Kidney epithelial cell (primary cell): ENCODE results near the gene KRTAP12-4. TPM values are rescaled to one million over a fixed set of nuclear protein-coding genes. Genes with fewer than 3 reads are reported as not detected.
"Not testable (repeated sequence)": the region's sequence is repeated elsewhere in the genome, so short reads cannot be mapped to it uniquely, and the experiment has no call there.

Experiments
- DNase-seq: peaks from one replicate; pipeline ENCODE4 v3.0.0-alpha.2; 2010; ENCODE audit warnings: low read depth
- H3K27me3 ChIP-seq: 2 replicates; pipeline ENCODE4 v1.6.0; 2011; ENCODE audit warnings: low read length; ENCODE audit not compliant: control insufficient read depth, insufficient read depth
- H3K36me3 ChIP-seq: 2 replicates; pipeline ENCODE4 v1.5.1; 2011; ENCODE audit warnings: low read length; ENCODE audit not compliant: control insufficient read depth, insufficient read depth
- H3K4me3 ChIP-seq: 2 replicates; pipeline ENCODE4 v1.5.1; 2011; ENCODE audit warnings: low read depth, mild to moderate bottlenecking, control low read depth, low read length
- CTCF ChIP-seq: IDR thresholded peaks from 2 replicates; pipeline ENCODE4 v1.5.1; 2011; ENCODE audit warnings: mild to moderate bottlenecking, moderate library complexity, low read length, control low read depth, inconsistent platforms; ENCODE audit not compliant: insufficient read depth, poor library complexity, severe bottlenecking
- total RNA-seq: library from RNA; depleted of rRNA; stranded (reverse); fragments of >200 nt; gene quantifications from 2 replicates; pipeline ENCODE4 v1.2.3, GENCODE V29; 2015

The KRTAP12-4 gene
- total RNA-seq, 1 donor from 2014 or later = not detected

GRCh38 chr21:44670642-44671432, 16.4 kb upstream of the KRTAP12-4 start:
- no peak overlapping the region for H3K4me3 ChIP-seq
- no peaks in the 10 kb centered on the region for H3K36me3 ChIP-seq
- no peak for TF ChIP-seq CTCF
- no peak for DNase-seq
- H3K27me3 ChIP-seq = no peaks in the 10 kb centered on the region

GRCh38 chr21:44667612-44668011, 13.2 kb upstream of the KRTAP12-4 start:
- Histone ChIP-seq H3K27me3 (no peaks in the 10 kb centered on the region), H3K4me3 (no peak overlapping the region), H3K36me3 (no peaks in the 10 kb centered on the region)
- DNase-seq = no peak
- TF ChIP-seq CTCF = no peak

- DNase-seq = no peak
- Histone ChIP-seq H3K36me3 (no peaks in the 10 kb centered on the region), H3K27me3 (no peaks in the 10 kb centered on the region), H3K4me3 (no peak within 1 kb of the TSS)
- TF ChIP-seq CTCF = no peak
Measured at GRCh38 chr21:44666401-44667320, 12.2 kb upstream of the KRTAP12-4 start, which contains the start of gene KRTAP12-2. Gene KRTAP12-2 (minus strand): TSS chr21:44666927. CDS start chr21:44666886, 41 bp downstream.

- no peak for TF ChIP-seq CTCF
- DNase-seq = no peak
- Histone ChIP-seq H3K27me3 (no peaks in the 10 kb centered on the region), H3K36me3 (no peaks in the 10 kb centered on the region), H3K4me3 (no peak overlapping the region)
Measured at GRCh38 chr21:44664691-44665090, 10.2 kb upstream of the KRTAP12-4 start.

- DNase-seq, H3K36me3 ChIP-seq, H3K4me3 ChIP-seq, H3K27me3 ChIP-seq: not testable (repeated sequence)
Measured at GRCh38 chr21:44661567-44661966, 7.1 kb upstream of the KRTAP12-4 start.

GRCh38 chr21:44658913-44659595, 4.6 kb upstream of the KRTAP12-4 start:
- Histone ChIP-seq H3K36me3 (no peaks in the 10 kb centered on the region), H3K4me3 (no peak overlapping the region), H3K27me3 (no peaks in the 10 kb centered on the region)
- no peak for TF ChIP-seq CTCF
- no peak for DNase-seq
